Mesenteric fat pad (tissue), 1 donor: Measurements from ENCODE around the gene CCDC9. TPM values are rescaled to one million over a fixed set of nuclear protein-coding genes. Genes with fewer than 3 reads are reported as not detected.

Experiments used
- microRNA-seq: library from miRNA; unstranded; fragments of <30 nt; microRNA quantifications from one replicate; pipeline ENCODE4 v1.2.0, GENCODE V29; 2020; ENCODE audit warnings: borderline number of aligned reads
- total RNA-seq: library from RNA; stranded (reverse); fragmentation: NEBNext Ultra II Directional; extraction: Animal tissue kit (Norgen Biotek cat#: 25700); gene quantifications from one replicate; pipeline ENCODE4 v1.2.1, GENCODE V29; 2021
- donor health status: DM: yes; HTN: yes; CAD: no.

The CCDC9 gene
- total RNA-seq, 1 donor from 2014 or later: 27.3 TPM

Small RNAs within 50 kb of the gene (microRNA-seq; reads per million reads assigned to microRNA genes)
- gene MIR3190 (not detected), gene MIR3191 (not detected)

Other genes starting within 250 kb of the CCDC9 start
- gene NPAS1, start 236.7 kb upstream of the CCDC9 start, total RNA-seq: not detected
- 23.7 TPM for gene TMEM160, start 207.9 kb upstream of the CCDC9 start, total RNA-seq
- 30.2 TPM for gene ZC3H4, start 142.7 kb upstream of the CCDC9 start, total RNA-seq
- 59.3 TPM for gene SAE1, start 125.7 kb upstream of the CCDC9 start, total RNA-seq
- gene BBC3, start 25.3 kb upstream of the CCDC9 start, total RNA-seq: 3.6 TPM
- gene INAFM1, start 18.4 kb downstream of the CCDC9 start, total RNA-seq: 34.4 TPM
- 135 TPM for gene C5AR1, start 53.3 kb downstream of the CCDC9 start, total RNA-seq
- gene C5AR2, start 75.7 kb downstream of the CCDC9 start, total RNA-seq: 13.9 TPM
- gene DHX34, start 92.8 kb downstream of the CCDC9 start, total RNA-seq: 13.2 TPM
- 15.9 TPM for gene MEIS3, start 163.0 kb downstream of the CCDC9 start, total RNA-seq
- not detected for gene SLC8A2, start 215.4 kb downstream of the CCDC9 start, total RNA-seq
- 9.8 TPM for gene KPTN, start 227.7 kb downstream of the CCDC9 start, total RNA-seq